ENCODE data around the gene AGO1.
"Not testable (repeated sequence)": the region's sequence is repeated elsewhere in the genome, so short reads cannot be mapped to it uniquely, and the experiment has no call there.

AGO1 gene

DNA sequence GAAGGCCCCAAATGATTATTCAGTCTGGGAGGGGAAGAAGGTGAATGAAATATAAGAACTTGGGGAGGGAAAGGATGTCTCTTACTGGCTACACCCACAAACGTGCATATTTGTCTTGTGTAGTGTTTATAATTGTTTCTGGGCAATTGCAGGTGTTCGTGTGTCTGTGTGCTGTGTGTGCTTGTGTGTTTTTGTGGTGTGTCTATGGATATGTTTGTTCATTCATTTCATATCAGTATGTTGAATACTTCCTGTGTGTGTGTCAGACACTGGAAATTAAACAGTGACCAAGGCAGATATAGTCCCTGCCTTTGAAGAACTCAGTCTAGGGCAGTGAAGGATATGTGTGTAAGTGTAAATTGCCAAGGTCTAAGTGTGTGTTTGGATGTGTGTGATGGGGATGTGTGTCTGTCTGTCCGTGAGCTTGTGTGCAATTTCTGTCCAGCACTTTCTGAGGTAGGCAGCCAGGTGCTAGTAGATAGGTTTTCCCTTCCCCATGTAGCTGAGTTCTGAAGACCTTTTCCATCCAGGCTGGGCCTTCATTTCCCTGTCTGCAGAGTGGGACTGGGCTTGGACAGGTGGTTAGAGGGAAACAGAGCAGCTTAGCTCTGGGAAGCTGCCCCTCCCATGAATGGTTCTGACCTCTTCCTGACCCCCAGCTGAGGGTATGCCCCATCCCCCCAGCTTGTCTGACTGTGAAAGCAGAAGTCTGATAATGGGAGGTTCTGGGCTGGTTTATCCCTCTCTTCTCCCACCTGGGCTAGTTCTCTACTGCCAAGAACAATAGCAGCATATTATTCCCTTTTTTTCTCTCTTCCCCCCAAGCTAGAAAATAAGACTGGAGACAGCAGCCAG, 3.8 kb downstream of the AGO1 start:
- DNase-seq (ENCODE audit: low read depth), result no peak
- H3K4me3 ChIP-seq (ENCODE audit: control insufficient read depth, low read depth, low read length), result no peak overlapping the region
- TF ChIP-seq, protein P1, sequence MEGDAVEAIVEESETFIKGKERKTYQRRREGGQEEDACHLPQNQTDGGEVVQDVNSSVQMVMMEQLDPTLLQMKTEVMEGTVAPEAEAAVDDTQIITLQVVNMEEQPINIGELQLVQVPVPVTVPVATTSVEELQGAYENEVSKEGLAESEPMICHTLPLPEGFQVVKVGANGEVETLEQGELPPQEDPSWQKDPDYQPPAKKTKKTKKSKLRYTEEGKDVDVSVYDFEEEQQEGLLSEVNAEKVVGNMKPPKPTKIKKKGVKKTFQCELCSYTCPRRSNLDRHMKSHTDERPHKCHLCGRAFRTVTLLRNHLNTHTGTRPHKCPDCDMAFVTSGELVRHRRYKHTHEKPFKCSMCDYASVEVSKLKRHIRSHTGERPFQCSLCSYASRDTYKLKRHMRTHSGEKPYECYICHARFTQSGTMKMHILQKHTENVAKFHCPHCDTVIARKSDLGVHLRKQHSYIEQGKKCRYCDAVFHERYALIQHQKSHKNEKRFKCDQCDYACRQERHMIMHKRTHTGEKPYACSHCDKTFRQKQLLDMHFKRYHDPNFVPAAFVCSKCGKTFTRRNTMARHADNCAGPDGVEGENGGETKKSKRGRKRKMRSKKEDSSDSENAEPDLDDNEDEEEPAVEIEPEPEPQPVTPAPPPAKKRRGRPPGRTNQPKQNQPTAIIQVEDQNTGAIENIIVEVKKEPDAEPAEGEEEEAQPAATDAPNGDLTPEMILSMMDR (conservative IDR thresholded peaks at IDR 0.05; ENCODE audit: control insufficient read depth, insufficient read depth, low read depth, low read length), result no peak

- DNase-seq (ENCODE audit: low read depth), result no peak
- TF ChIP-seq, protein P1 (conservative IDR thresholded peaks at IDR 0.05; ENCODE audit: control insufficient read depth, insufficient read depth, low read depth, low read length), result no peak
- H3K4me3 ChIP-seq (ENCODE audit: control insufficient read depth, low read depth, low read length), result no peak overlapping the region
Measured at GRCh38 chr1:35887508-35887907, 4.5 kb downstream of the AGO1 start.

GRCh38 chr1:35888255-35888654, 5.2 kb downstream of the AGO1 start:
- DNase-seq (ENCODE audit: low read depth), result no peak
- H3K4me3 ChIP-seq (ENCODE audit: control insufficient read depth, low read depth, low read length), result no peak overlapping the region
- TF ChIP-seq, protein P1 (conservative IDR thresholded peaks at IDR 0.05; ENCODE audit: control insufficient read depth, insufficient read depth, low read depth, low read length), result no peak

GRCh38 chr1:35888981-35889380, 6.0 kb downstream of the AGO1 start:
- not testable (repeated sequence) for DNase-seq (ENCODE audit: low read depth); H3K4me3 ChIP-seq (ENCODE audit: control insufficient read depth, low read depth, low read length)

GRCh38 chr1:35893051-35893879, 10.3 kb downstream of the AGO1 start:
- no peak overlapping the region for H3K4me3 ChIP-seq (ENCODE audit: control insufficient read depth, low read depth, low read length)
- no peak for DNase-seq (ENCODE audit: low read depth)
- TF ChIP-seq, protein P1 (conservative IDR thresholded peaks at IDR 0.05; ENCODE audit: control insufficient read depth, insufficient read depth, low read depth, low read length), result no peak

GRCh38 chr1:35894183-35894582, 11.2 kb downstream of the AGO1 start:
- no peak overlapping the region for H3K4me3 ChIP-seq (ENCODE audit: control insufficient read depth, low read depth, low read length)
- DNase-seq (ENCODE audit: low read depth), result peak; percentile 19
- TF ChIP-seq, protein P1 (conservative IDR thresholded peaks at IDR 0.05; ENCODE audit: control insufficient read depth, insufficient read depth, low read depth, low read length), result no peak

DNA sequence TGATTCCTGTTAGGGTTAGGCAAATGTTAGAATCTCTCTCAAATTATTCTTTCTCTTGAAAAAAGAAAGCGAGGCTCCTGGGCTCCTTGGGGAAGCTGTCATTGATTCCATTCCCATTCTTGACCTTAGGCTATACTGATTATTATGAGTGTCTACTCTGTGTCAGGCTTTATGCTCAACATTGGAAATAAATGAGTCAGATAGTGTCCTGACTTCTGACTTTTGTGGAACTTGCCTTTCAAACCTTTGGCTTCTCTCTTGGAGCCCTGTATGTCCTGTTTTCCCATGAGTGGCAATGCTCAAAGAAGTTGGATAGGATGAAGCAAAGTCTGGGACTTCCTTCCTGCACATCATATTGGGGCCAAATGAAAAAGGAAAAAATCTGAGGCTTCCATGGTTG, 11.6 kb downstream of the AGO1 start:
- TF ChIP-seq, protein P1 (conservative IDR thresholded peaks at IDR 0.05; ENCODE audit: control insufficient read depth, insufficient read depth, low read depth, low read length), result no peak
- no peak overlapping the region for H3K4me3 ChIP-seq (ENCODE audit: control insufficient read depth, low read depth, low read length)
- no peak for DNase-seq (ENCODE audit: low read depth)

Measured in fibroblast of mammary gland (primary cell).